Measurements from ENCODE around the gene KHDRBS2. TPM values are rescaled to one million over a fixed set of nuclear protein-coding genes. Genes with fewer than 3 reads are reported as not detected.

KHDRBS2 gene
- total RNA-seq, 1 donor from 2014 or later, result not detected

- DNase-seq (ENCODE audit: low spot score), result no peak
- TF ChIP-seq CTCF (IDR thresholded peaks at IDR 0.05), result no peak
- Mint-ChIP-seq H3K9me3 (ENCODE audit: low read depth) (no peaks in the 10 kb centered on the region), H3K27me3 (ENCODE audit: low read depth) (no peaks in the 10 kb centered on the region), H3K4me1 (ENCODE audit: low read depth) (no peaks in the 10 kb centered on the region), H3K36me3 (ENCODE audit: low read depth) (no peaks in the 10 kb centered on the region), H3K27ac (ENCODE audit: unreplicated experiment) (no peak overlapping the region), H3K4me3 (ENCODE audit: unreplicated experiment) (no peak overlapping the region)
These were observed 336.1 kb downstream of the KHDRBS2 start for GRCh38 chr6:61949971-61950370.

DNA sequence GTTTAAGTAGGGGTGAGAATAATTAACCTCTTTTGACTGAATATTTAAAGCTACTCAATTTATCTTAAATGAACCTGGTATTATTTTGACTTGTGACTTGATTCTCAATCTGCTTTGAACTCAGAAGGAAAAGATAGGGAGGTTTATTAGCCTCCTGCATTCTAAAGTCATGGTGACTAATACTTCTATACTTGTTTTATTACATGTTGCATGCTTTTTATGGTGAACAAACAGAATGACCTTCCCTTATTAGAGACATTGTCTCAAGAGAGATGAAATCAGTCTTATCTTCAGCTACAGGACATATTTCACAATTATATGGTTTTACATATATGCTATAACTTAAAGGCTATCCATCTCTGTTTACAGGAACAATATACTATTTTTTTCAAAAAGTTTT is 336.9 kb downstream of the KHDRBS2 start:
- no peak for TF ChIP-seq CTCF (IDR thresholded peaks at IDR 0.05)
- Mint-ChIP-seq H3K36me3 (ENCODE audit: low read depth) (no peaks in the 10 kb centered on the region), H3K9me3 (ENCODE audit: low read depth) (no peaks in the 10 kb centered on the region), H3K27me3 (ENCODE audit: low read depth) (no peaks in the 10 kb centered on the region), H3K4me1 (ENCODE audit: low read depth) (no peaks in the 10 kb centered on the region), H3K27ac (ENCODE audit: unreplicated experiment) (no peak overlapping the region), H3K4me3 (ENCODE audit: unreplicated experiment) (no peak overlapping the region)
- no peak for DNase-seq (ENCODE audit: low spot score)

GRCh38 chr6:61947311-61947947 is 338.6 kb downstream of the KHDRBS2 start:
- Mint-ChIP-seq H3K9me3 (ENCODE audit: low read depth) (peaks cover 3% of the 10 kb centered on the region), H3K36me3 (ENCODE audit: low read depth) (no peaks in the 10 kb centered on the region), H3K27me3 (ENCODE audit: low read depth) (no peaks in the 10 kb centered on the region), H3K4me3 (ENCODE audit: unreplicated experiment) (no peak overlapping the region), H3K27ac (ENCODE audit: unreplicated experiment) (no peak overlapping the region), H3K4me1 (ENCODE audit: low read depth) (no peaks in the 10 kb centered on the region)
- TF ChIP-seq CTCF (IDR thresholded peaks at IDR 0.05), result no peak
- DNase-seq (ENCODE audit: low spot score), result no peak

GRCh38 chr6:61940919-61941318 is 345.1 kb downstream of the KHDRBS2 start:
- Mint-ChIP-seq H3K36me3 (ENCODE audit: low read depth) (no peaks in the 10 kb centered on the region), H3K9me3 (ENCODE audit: low read depth) (peaks cover 3% of the 10 kb centered on the region), H3K4me1 (ENCODE audit: low read depth) (no peaks in the 10 kb centered on the region), H3K27ac (ENCODE audit: unreplicated experiment) (no peak overlapping the region), H3K4me3 (ENCODE audit: unreplicated experiment) (no peak overlapping the region), H3K27me3 (ENCODE audit: low read depth) (no peaks in the 10 kb centered on the region)
- no peak for TF ChIP-seq CTCF (IDR thresholded peaks at IDR 0.05)
- DNase-seq (ENCODE audit: low spot score), result no peak

DNA sequence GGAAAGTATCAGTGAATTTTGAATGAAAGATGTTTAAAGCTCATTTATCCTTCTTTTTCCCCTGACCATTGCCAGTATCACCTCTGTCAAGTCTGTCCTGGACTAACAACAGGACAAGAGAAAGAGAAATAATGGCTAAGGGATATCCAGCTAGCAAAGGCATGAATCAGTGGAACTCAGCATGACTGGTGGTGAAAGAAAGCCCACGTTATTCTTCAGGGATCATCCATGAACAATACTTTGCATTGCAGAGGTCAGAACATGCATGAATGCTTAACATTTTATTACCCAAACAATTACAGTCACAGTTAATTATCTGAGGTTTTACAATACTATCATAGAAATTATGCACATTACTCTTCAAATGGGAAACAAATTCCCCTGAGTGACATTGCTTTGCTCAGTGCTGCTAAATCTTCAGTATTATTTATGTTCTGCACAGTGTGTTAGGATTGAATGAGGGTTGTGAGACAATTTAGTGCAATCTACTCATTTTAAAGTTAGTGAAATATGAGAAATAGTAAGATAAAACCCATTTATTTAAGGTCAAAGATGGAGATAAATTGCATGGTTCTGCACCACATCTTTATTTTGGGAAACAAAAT is 350.7 kb downstream of the KHDRBS2 start:
- H3K9me3 Mint-ChIP-seq (ENCODE audit: low read depth), result no peaks in the 10 kb centered on the region
- H3K27ac Mint-ChIP-seq (ENCODE audit: unreplicated experiment), result no peak overlapping the region
- no peak for TF ChIP-seq CTCF (IDR thresholded peaks at IDR 0.05)
- H3K27me3 Mint-ChIP-seq (ENCODE audit: low read depth), result no peaks in the 10 kb centered on the region
- no peaks in the 10 kb centered on the region for H3K4me1 Mint-ChIP-seq (ENCODE audit: low read depth)
- no peak for DNase-seq (ENCODE audit: low spot score)
- H3K36me3 Mint-ChIP-seq (ENCODE audit: low read depth), result no peaks in the 10 kb centered on the region
- no peak overlapping the region for H3K4me3 Mint-ChIP-seq (ENCODE audit: unreplicated experiment)

Measured in chondrocyte (in vitro differentiated cells).